Activated CD8-positive, alpha-beta memory T cell treated with anti-CD3 and anti-CD28 coated beads, Interleukin-2, amount 50 U/mL, for 4 hours (primary cell): ENCODE results near the gene H1-8.
"Not testable (repeated sequence)": the region's sequence is repeated elsewhere in the genome, so short reads cannot be mapped to it uniquely, and the experiment has no call there.

Experiments used
- DNase-seq: peaks from one replicate; pipeline ENCODE4 v3.0.0-alpha.2; 2020

Gene H1-8

GRCh38 chr3:129534428-129535027 is 8.4 kb upstream of the H1-8 start:
- no peak for DNase-seq

DNA sequence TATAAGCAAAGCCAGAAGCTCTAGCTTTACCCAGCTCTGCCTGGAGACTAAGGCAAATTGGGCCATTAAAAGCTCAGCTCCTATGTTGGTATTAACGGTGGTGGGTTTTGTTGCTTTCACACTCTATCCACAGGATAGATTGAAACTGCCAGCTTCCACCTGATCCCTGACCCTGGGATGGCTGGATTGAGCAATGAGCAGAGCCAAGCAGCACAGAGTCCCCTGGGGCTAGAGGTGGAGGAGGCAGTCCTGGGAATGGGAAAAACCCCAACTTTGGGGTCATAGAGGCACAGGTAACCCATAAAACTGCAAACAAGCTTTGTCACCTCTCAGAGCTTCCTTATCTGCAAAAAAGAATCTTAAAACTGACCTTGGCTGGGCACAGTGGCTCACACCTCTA is 7.9 kb upstream of the H1-8 start:
- no peak for DNase-seq

- no peak for DNase-seq
These were observed 6.7 kb upstream of the H1-8 start for GRCh38 chr3:129536374-129536667.

DNA sequence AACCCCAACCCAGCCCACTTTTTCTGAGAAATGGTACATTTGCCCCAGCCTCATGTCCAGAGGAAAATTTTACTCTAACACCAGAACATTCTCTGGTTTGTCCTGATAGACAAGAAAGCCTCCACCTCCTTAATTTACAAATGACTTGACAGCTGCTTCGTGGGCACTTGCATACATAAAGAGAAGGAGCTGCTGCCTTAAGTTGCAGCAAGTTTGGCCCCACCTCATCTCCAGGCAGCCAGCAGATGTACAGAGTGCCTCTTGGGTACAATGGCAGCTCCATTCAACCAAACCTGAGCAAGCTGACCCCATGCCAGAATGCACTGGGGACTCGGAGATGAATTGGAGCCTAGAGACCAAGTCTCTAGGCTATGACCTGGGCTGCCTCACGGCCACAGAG is 6.2 kb upstream of the H1-8 start:
- DNase-seq = no peak

GRCh38 chr3:129539206-129539605 is 3.8 kb upstream of the H1-8 start:
- no peak for DNase-seq

DNA sequence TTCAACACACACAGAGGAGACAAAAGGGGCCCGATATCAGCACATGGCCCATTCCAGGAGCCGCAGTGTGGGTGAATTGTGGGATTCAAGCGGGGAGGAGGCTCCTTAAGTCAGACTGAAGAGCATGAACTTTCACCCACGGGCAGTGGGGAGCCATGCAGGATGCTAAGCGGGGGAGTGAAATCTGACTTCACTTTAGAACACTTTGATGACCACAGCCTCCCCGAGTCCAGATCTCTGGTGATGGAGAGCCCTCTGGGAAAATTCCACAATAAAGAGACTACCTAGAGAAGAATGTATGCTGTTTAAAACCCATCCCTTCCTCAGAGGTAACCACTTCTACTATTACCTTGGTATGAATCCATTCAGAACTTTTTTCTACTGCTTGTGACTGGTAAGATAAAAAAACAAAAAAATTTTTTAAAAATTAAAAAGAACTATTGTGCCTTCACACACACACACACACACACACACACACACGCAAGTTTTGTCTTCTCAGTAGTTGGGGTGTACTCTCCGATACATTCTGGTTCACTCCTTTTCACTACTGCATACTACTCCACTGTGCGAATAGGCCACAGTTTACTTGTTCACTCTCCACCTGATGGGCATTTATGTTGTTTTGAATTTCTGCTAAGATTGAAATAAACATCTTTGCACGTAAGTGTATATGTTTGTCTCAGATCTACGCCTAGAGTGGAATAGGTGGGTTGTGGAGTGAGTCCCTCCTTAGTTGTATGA is 2.0 kb upstream of the H1-8 start:
- no peak for DNase-seq

DNA sequence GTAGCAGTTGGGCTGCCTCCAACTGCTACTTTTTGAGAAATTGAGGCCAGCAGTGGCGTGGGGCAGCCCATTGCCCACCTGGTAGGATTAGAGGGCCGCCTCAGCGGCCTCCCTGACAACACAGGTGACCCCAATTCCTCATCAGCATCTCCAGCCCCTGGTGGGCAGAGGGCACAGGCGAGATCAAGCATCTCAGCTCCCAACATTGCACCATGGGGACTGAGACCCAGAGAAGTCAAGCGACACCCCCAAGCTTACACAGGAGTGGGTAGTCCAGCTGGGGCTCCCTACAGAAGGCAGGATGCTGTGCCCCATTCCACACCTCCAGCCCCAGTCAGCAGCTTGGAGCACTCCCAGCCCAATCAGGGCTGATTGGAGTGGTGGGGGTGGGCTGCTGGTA is 228 bp upstream of the H1-8 start:
- DNase-seq = no peak

- no peak for DNase-seq
These were observed 1.0 kb downstream of the H1-8 start for GRCh38 chr3:129543999-129544398.

GRCh38 chr3:129545951-129546350 is 3.0 kb downstream of the H1-8 start:
- not testable (repeated sequence) for DNase-seq

GRCh38 chr3:129547241-129547640 is 4.3 kb downstream of the H1-8 start:
- DNase-seq = no peak

DNA sequence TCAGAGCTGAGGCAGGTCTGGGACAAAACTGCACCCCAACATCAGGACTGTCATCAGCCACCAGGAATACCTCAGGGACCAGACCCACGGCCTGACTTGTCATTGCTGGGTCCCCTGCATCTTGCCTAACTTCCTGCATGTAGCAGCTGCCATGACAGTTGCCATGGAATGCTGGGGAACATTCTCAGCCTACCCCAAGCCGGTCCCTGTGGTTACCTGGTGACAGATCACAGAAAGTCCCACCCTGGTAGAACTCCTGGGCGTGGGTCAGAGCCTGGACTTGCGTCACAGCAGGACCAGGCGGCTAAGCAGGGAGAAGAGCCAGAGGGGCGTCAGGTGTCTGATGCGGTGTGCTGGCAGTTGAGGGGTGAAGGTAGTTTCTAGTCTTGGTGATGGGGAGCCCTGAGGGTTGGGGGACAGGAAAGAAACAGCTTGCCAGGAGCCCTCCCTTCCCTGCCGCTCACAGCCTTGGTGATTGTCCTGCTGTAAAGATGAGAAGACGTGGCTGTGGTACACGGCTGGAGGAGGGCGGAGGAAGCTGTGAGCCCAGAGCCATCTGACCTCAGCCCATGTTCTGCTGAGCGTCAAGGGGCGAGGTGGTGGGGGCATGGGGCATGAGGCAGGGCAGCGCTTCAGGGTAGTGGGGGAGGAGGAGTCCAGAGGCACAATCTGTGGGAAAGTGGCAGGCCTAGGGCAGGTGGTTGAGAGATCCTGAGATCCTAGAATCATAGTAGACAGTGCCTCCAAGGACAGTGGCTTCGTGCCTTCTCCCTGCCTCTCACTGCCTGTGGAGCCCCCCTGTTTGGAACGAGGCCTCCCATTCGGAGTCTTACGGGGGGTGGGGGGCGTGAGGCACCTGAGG is 5.4 kb downstream of the H1-8 start:
- no peak for DNase-seq

DNA sequence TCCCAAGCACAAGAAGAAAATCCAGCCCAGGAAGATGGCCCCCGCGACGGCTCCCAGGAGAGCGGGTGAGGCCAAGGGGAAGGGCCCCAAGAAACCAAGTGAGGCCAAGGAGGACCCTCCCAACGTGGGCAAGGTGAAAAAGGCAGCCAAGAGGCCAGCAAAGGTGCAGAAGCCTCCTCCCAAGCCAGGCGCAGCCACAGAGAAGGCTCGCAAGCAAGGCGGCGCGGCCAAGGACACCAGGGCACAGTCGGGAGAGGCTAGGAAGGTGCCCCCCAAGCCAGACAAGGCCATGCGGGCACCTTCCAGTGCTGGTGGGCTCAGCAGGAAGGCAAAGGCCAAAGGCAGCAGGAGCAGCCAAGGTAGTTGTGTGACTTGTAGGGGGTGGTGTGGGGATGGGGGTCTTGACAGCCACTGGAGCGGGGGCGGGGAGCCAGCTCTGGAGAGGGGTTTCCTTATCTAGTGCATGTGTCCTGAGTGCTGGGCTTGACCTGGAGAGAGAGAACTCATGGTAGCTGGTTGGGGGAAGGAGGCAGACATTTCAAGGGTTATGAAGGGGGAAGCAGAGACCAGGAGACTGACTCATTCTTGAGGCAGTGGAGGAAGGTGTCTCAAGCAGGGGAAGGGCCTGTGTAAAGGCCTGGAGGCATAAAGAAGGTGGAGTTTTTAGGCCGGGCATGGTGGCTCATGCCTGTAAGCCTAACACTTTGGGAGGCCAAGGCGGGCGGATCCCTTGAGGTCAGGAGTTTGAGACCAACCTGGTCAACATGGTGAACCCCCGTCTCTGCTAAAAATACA is 6.2 kb downstream of the H1-8 start:
- DNase-seq = no peak

GRCh38 chr3:129549805-129550204 is 6.8 kb downstream of the H1-8 start:
- DNase-seq = no peak

DNA sequence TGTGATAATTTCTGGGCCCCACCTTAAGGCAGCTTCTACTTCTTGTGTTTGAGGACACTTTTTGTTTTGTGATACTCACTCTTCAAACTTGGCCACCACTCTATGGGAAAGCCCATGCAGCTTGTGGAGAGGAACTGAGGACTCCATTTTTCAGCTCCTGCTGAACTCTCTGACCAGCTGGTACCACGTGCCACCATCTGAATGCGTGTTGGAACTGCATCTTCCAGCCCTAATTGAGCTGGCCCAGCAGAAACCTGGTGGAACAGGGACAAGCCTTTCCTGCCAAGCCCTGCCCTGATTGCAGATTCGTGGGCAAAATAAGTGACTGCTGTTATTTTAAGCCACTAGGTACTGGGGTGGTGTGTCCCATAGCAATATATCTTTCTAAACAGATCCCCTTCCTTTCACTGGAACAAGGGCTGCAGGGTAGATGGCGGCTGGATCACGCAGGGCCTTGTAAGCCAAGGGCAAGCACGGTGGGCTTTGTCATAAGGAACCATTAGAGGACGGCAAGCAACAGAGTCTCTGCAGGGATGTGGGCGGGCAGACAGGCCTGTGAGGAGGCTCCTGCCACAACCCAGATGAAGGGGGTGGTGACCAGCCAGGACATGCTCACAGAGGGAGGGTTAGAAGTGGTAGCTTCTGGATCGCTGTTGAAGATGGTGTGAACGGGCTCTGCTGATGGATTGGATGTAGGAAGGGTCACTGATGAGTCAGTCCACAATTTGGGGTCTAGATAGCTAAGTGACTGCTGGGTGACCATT is 9.5 kb downstream of the H1-8 start:
- DNase-seq = no peak

DNA sequence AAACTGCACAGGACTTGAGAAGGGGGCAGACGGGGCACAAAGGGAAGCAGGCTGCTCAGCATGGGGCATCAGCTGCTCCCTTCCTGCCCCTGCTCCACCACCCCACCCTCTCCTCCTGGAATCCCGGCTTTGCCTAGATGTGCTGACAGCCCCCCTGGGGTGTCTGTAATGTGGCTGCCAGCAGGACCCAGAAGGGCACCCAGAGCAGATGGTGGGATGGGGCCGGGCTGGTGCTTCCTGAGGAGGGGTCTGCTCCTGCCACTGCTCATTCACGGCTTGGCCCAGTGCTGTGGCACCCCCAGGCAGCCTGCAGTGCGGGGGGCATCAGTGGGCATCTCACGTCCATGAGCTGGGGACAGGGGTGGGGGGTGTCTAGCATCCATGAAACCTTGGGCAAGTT is 10.2 kb downstream of the H1-8 start:
- DNase-seq = no peak

GRCh38 chr3:129553719-129554118 is 10.7 kb downstream of the H1-8 start:
- no peak for DNase-seq

DNA sequence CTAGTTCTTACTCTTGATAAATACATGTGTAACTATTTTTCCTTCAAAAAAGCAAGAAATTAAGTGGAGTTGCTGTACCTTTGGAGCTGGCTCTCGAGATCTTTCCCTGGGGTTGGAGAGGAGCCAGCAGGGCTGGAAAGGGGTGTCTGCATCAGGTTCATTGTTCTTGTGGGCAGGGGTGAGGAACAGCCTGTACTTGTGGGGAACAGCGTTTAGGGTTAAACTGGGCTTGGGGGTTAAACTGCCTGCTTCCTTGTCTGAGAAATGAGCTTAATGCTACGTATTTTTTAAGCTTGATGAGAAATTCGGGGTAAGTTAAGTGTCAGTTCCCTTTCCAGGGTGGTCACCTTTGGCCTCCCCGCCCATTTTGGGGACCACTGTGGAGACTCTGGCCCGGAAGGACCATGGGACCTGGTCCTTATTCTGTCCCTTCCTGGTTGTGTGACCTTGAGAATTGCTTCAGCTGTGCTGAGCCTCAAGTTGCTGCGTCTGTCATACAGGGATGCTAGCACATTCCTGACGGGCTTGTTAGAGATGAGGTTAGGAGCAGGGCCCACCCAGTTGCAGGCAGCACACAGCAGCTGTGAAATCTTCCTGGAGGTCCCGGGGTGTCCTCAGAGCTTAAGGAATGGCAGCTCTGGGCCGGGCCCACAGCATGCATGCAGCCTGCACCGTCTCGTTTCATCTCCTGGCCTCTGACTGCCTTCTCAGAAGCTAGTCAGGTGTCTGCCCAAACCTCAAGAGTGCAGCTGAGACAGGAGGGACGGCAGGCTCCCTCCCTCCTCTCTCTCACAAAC is 11.6 kb downstream of the H1-8 start:
- no peak for DNase-seq

- DNase-seq = no peak
These were observed 12.2 kb downstream of the H1-8 start for GRCh38 chr3:129555153-129555550.

DNA sequence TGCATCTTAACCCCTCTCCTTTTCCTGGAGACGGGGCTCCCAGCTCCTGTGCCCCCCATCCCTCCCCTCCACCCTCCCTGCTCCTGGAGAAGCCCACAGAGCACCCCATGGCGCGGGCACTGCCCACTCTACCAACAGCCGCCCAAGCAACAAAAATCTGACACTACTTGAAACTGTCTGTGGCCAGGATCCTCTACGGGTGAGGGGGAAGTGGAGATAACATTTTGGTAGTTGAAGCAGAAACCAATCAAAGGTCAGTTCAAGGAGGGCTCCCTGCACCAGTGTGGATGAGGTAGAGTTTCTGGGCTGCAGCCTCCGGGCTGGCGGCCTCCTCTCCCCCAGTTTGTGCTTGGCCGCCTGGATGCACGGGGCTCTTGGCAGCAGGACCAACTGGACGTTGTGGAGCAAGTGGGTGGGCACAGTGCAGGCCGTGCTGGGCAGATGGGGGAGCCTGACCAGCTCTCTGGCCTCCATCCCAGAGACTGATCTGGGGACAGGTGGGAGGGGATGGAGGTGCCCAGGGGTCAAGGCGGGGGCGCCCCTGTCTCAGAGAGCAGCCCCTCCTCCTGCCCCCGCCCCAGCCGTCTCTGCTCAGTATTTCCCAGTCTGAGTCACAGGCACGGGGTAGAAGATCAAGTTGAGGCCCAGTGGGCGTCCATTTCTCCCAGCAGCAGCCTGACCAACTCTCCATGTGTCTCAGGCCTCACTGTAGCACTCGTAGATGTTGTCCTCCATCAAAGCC is 12.8 kb downstream of the H1-8 start:
- no peak for DNase-seq

- no peak for DNase-seq
These were observed 13.4 kb downstream of the H1-8 start for GRCh38 chr3:129556358-129556695.

- no peak for DNase-seq
These were observed 14.0 kb downstream of the H1-8 start for GRCh38 chr3:129556890-129557547.
